Parathyroid adenoma (tissue), 2 donors: Measurements from ENCODE around the gene SKAP1.

Experiments
- H2AFZ ChIP-seq: fragments of 300-600 bp; sonication (generic); one replicate; pipeline ENCODE4 v1.7.0; 2017; ENCODE audit warnings: antibody characterized with exemption, mild to moderate bottlenecking
- H3K27ac ChIP-seq: fragments of 300-600 bp; sonication (generic); one replicate; pipeline ENCODE4 v1.7.0; 2017
- H3K27me3 ChIP-seq: fragments of 300-600 bp; sonication (generic); one replicate; pipeline ENCODE4 v1.7.0; 2017; ENCODE audit warnings: low read length; ENCODE audit not compliant: control insufficient read depth, insufficient read depth
- H3K36me3 ChIP-seq: fragments of 300-600 bp; sonication (generic); one replicate; pipeline ENCODE4 v1.7.0; 2017; ENCODE audit warnings: low read length; ENCODE audit not compliant: control insufficient read depth, insufficient read depth
- H3K4me1 ChIP-seq: fragments of 300-600 bp; sonication (generic); one replicate; pipeline ENCODE4 v1.7.0; 2017; ENCODE audit warnings: control low read depth
- H3K4me2 ChIP-seq: fragments of 300-600 bp; sonication (generic); one replicate; pipeline ENCODE4 v1.7.0; 2017; ENCODE audit warnings: low read length
- H3K4me3 ChIP-seq: fragments of 300-600 bp; sonication (generic); one replicate; pipeline ENCODE4 v1.7.0; 2017; ENCODE audit warnings: low read depth, low read length
- H3K79me2 ChIP-seq: fragments of 300-600 bp; sonication (generic); one replicate; pipeline ENCODE4 v1.7.0; 2017; ENCODE audit warnings: control low read depth
- H3K9ac ChIP-seq: fragments of 300-600 bp; sonication (generic); one replicate; pipeline ENCODE4 v1.7.0; 2017; ENCODE audit warnings: mild to moderate bottlenecking
- H3K9me3 ChIP-seq: fragments of 300-600 bp; sonication (generic); one replicate; pipeline ENCODE4 v1.7.0; 2017; ENCODE audit warnings: low read length; ENCODE audit not compliant: control insufficient read depth
- CTCF ChIP-seq: fragments of 300-600 bp; sonication (generic); IDR thresholded peaks from one replicate; pipeline ENCODE4 v1.7.0; 2017; ENCODE audit warnings: antibody characterized with exemption, mild to moderate bottlenecking
- donor health status: primary hyperparathyroidism.

SKAP1 gene

GRCh38 chr17:48241131-48241591 lies 188.9 kb downstream of the SKAP1 start:
- no peak overlapping the region for H3K27ac ChIP-seq
- no peak overlapping the region for H3K4me3 ChIP-seq
- H3K4me2 ChIP-seq = no peak overlapping the region
- H3K79me2 ChIP-seq = no peaks in the 10 kb centered on the region
- H3K9me3 ChIP-seq = no peaks in the 10 kb centered on the region
- H3K4me1 ChIP-seq = no peaks in the 10 kb centered on the region
- no peak overlapping the region for H3K9ac ChIP-seq
- no peaks in the 10 kb centered on the region for H3K36me3 ChIP-seq
- H2AFZ ChIP-seq = no peak overlapping the region
- H3K27me3 ChIP-seq = no peaks in the 10 kb centered on the region
- TF ChIP-seq CTCF = no peak

GRCh38 chr17:48240562-48241130 lies 189.4 kb downstream of the SKAP1 start:
- Histone ChIP-seq H3K4me3 (no peak overlapping the region), H3K9ac (no peak overlapping the region), H3K9me3 (no peaks in the 10 kb centered on the region), H3K4me2 (no peak overlapping the region), H3K27ac (no peak overlapping the region), H2AFZ (no peak overlapping the region), H3K79me2 (no peaks in the 10 kb centered on the region), H3K27me3 (no peaks in the 10 kb centered on the region), H3K4me1 (no peaks in the 10 kb centered on the region), H3K36me3 (no peaks in the 10 kb centered on the region)
- no peak for TF ChIP-seq CTCF

GRCh38 chr17:48240122-48240521 lies 189.9 kb downstream of the SKAP1 start:
- H3K4me2 ChIP-seq = no peak overlapping the region
- H3K4me3 ChIP-seq = no peak overlapping the region
- TF ChIP-seq CTCF = no peak
- H3K27ac ChIP-seq = no peak overlapping the region
- H2AFZ ChIP-seq = no peak overlapping the region
- H3K36me3 ChIP-seq = no peaks in the 10 kb centered on the region
- H3K79me2 ChIP-seq = no peaks in the 10 kb centered on the region
- H3K9ac ChIP-seq = no peak overlapping the region
- H3K27me3 ChIP-seq = no peaks in the 10 kb centered on the region
- H3K4me1 ChIP-seq = no peaks in the 10 kb centered on the region
- no peaks in the 10 kb centered on the region for H3K9me3 ChIP-seq

GRCh38 chr17:48239603-48239995 lies 190.4 kb downstream of the SKAP1 start:
- no peaks in the 10 kb centered on the region for H3K79me2 ChIP-seq
- H3K9ac ChIP-seq = no peak overlapping the region
- H3K4me1 ChIP-seq = no peaks in the 10 kb centered on the region
- no peak overlapping the region for H3K4me3 ChIP-seq
- H3K9me3 ChIP-seq = no peaks in the 10 kb centered on the region
- H3K27ac ChIP-seq = no peak overlapping the region
- no peak overlapping the region for H2AFZ ChIP-seq
- TF ChIP-seq CTCF = no peak
- H3K27me3 ChIP-seq = no peaks in the 10 kb centered on the region
- H3K36me3 ChIP-seq = no peaks in the 10 kb centered on the region
- no peak overlapping the region for H3K4me2 ChIP-seq

GRCh38 chr17:48238933-48239602 lies 190.9 kb downstream of the SKAP1 start:
- H3K79me2 ChIP-seq = no peaks in the 10 kb centered on the region
- H3K27me3 ChIP-seq = no peaks in the 10 kb centered on the region
- TF ChIP-seq CTCF = no peak
- no peak overlapping the region for H3K9ac ChIP-seq
- no peaks in the 10 kb centered on the region for H3K36me3 ChIP-seq
- H2AFZ ChIP-seq = no peak overlapping the region
- no peak overlapping the region for H3K27ac ChIP-seq
- no peaks in the 10 kb centered on the region for H3K4me1 ChIP-seq
- no peak overlapping the region for H3K4me2 ChIP-seq
- no peaks in the 10 kb centered on the region for H3K9me3 ChIP-seq
- H3K4me3 ChIP-seq = no peak overlapping the region
